Cardiac muscle cell (in vitro differentiated cells and primary cell): Measurements from ENCODE around the gene PSG2. TPM values are rescaled to one million over a fixed set of nuclear protein-coding genes. Genes with fewer than 3 reads are reported as not detected.
"Not testable (repeated sequence)": the region's sequence is repeated elsewhere in the genome, so short reads cannot be mapped to it uniquely, and the experiment has no call there.

Experiments used
- DNase-seq, 2 donors: peaks; one replicate each; pipeline versions ENCODE4 v3.0.0 to v3.0.0-alpha.2; 2010 to 2017; ENCODE audit warnings: low read depth in 1 of 2, low spot score in 1 of 2
- H3K27ac ChIP-seq: fragments of 200-600 bp; sonication (generic); 2 replicates; pipeline ENCODE4 v1.5.1; 2016
- H3K27me3 ChIP-seq: fragments of 200-600 bp; sonication (generic); 2 replicates; pipeline ENCODE4 v1.6.0; 2016; ENCODE audit warnings: control low read depth
- H3K36me3 ChIP-seq: fragments of 200-600 bp; sonication (generic); 2 replicates; pipeline ENCODE4 v1.5.1; 2016; ENCODE audit warnings: control low read depth
- H3K4me1 ChIP-seq: fragments of 200-600 bp; sonication (generic); 2 replicates; pipeline ENCODE4 v1.8.1; 2017; ENCODE audit warnings: low read depth, mild to moderate bottlenecking, mixed run types
- H3K4me3 ChIP-seq: fragments of 200-600 bp; sonication (generic); 2 replicates; pipeline ENCODE4 v1.5.1; 2016; ENCODE audit warnings: mild to moderate bottlenecking
- H3K9me3 ChIP-seq: fragments of 200-600 bp; sonication (generic); 2 replicates; pipeline ENCODE4 v1.5.1; 2017; ENCODE audit warnings: low read depth, mild to moderate bottlenecking, control low read depth
- CTCF ChIP-seq: IDR thresholded peaks from 2 replicates; pipeline ENCODE4 v1.5.1; 2012; ENCODE audit warnings: low read depth, mild to moderate bottlenecking, low read length
- polyA plus RNA-seq: library from polyadenylated mRNA; unstranded; fragments of >200 nt; fragmentation: Nextera tagmentation; extraction: Ambion mirVana; gene quantifications from 2 replicates; pipeline ENCODE4 v1.2.1, GENCODE V29; 2016
- total RNA-seq: library from RNA; depleted of rRNA; stranded (reverse); fragments of >200 nt; gene quantifications from 2 replicates; pipeline ENCODE4 v1.2.3, GENCODE V29; 2016

The PSG2 gene
- total RNA-seq (not detected in 2 replicates), polyA plus RNA-seq (not detected in 2 replicates)

DNA sequence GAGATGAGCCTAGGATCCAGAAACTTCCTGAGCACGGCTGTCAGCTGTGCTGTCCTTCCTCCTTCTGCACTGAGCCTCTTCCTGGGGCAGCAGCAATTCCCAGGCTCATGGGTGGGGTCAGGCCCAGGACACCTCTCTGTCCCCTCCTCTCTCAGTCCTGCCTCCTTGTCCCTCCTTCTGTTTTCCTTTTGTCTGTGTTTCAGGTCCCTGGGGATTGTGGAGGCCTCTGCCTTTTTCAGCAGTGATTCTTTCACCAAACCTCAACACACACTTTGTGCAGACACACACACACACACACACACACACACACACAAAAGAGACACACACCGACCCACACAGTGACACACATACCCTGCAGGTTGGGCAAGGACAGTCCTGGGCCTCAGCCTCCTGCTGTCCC is at the start of gene PSG2:
TSS of gene PSG2 (minus strand) at position 101 of the 400 bp plus-strand sequence. CDS start 132 bp downstream, outside the sequence.
- H3K36me3 ChIP-seq, DNase-seq, H3K4me1 ChIP-seq, H3K27ac ChIP-seq, H3K9me3 ChIP-seq, H3K27me3 ChIP-seq, H3K4me3 ChIP-seq: not testable (repeated sequence)

- H3K9me3 ChIP-seq, H3K27ac ChIP-seq, DNase-seq, H3K4me3 ChIP-seq, H3K27me3 ChIP-seq, H3K4me1 ChIP-seq, H3K36me3 ChIP-seq: not testable (repeated sequence)
Observed at GRCh38 chr19:43131281-43131842, 48.9 kb upstream of the PSG2 start.

DNA sequence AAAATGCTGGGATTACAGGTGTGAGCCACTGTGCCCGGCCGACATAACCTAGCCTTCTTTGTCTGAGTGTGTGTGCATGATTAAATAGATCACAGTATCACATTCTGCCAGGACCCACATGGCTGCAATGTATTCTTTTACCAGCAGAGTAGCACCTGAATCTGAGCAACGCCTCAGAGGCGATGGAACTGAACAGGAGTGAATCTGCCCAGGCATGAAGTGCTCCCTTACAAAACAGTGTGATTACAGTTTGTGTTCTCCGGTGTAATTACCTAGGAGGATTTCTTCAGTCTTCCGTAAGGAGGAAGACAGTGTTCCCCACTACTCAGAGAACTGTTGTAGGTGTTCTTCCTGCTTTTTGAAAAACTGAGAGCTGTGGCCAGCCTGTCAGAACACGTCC is 46.7 kb upstream of the PSG2 start:
- H3K27ac ChIP-seq, H3K9me3 ChIP-seq, H3K36me3 ChIP-seq, H3K4me3 ChIP-seq, DNase-seq, H3K27me3 ChIP-seq, H3K4me1 ChIP-seq: not testable (repeated sequence)

DNA sequence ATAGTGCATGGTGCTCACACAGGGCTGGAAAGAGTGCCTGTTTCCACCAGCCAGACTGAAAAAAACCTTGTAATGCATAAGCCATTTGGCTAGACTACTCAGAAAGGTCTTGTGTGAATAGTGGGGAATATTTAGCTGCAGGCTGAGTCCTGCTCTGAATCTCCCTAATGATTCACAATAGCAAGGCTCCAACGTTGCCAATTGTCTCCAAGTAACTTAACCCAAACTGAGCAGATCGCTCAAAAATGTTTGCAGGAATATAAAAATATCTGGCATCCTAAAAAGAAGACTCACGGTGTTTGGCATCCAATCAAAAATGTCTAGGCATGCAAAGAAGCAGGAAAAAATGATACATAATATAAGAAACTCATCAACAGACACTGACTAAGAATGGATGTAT is 44.8 kb upstream of the PSG2 start:
- H3K27ac ChIP-seq, H3K4me3 ChIP-seq, H3K36me3 ChIP-seq, H3K27me3 ChIP-seq, DNase-seq, H3K4me1 ChIP-seq, H3K9me3 ChIP-seq: not testable (repeated sequence)

DNA sequence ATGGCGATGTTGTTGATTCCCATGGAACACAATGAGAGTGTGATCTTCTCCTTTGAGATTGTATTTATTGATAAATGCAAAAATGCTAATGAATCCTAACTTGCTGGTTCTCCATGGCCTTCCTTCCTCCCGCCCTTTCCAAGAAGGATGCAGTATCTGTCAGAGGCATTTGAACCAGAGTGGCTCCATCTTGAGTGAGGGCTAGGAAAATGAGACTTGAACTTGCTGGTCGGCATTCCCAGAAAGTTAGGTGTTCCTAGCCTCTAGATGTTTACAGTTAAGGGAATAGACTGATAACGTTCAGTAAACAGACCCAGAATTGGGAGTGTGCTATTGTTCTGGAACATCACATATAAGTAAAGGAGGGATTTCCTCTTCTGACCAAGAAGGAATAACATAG is 44.2 kb upstream of the PSG2 start:
- Histone ChIP-seq H3K27me3 (no peaks in the 10 kb centered on the region), H3K4me3 (no peak overlapping the region), H3K36me3 (no peaks in the 10 kb centered on the region), H3K27ac (no peak overlapping the region), H3K9me3 (no peaks in the 10 kb centered on the region), H3K4me1 (no peaks in the 10 kb centered on the region)
- no peak for TF ChIP-seq CTCF
- DNase-seq, result no peak

GRCh38 chr19:43124360-43124759 is 41.9 kb upstream of the PSG2 start:
- Histone ChIP-seq H3K27me3 (no peaks in the 10 kb centered on the region), H3K4me1 (no peaks in the 10 kb centered on the region), H3K9me3 (no peaks in the 10 kb centered on the region), H3K27ac (no peak overlapping the region), H3K4me3 (no peak overlapping the region), H3K36me3 (no peaks in the 10 kb centered on the region)
- DNase-seq, result no peak
- TF ChIP-seq CTCF, result no peak

DNA sequence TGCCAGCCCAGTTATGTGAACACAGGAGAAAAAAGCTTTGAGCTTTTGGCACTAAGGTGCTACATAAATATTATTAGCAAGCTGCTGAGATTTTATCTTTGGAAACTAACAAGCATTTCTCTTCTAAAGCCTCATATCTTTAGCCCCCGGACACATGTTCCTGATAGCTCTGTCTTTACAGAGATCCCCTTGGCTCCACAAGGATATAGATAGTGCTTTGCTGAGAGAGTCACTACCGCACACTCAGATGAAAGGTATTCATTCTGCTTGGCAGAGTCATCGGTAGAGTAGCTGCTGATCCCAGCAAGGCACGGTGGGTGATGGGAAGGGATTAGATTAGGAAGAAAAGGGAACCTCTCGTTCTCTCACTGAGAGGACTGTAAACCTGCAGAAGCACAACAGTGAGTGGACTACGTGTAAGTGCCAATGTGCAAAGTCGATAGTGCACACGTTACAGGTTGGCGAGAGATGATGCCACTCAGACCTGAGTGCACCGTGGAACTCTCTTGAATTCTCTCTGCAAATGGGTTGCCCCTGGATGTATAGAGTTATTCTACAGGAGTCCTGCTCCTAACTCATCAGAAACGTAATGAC is 38.0 kb upstream of the PSG2 start:
- peak in 1 of 2 donors; percentile 1 for DNase-seq
- not testable (repeated sequence) for H3K27ac ChIP-seq, H3K4me1 ChIP-seq

GRCh38 chr19:43119526-43119925 is 37.0 kb upstream of the PSG2 start:
- H3K4me3 ChIP-seq, DNase-seq, H3K36me3 ChIP-seq, H3K27me3 ChIP-seq, H3K4me1 ChIP-seq, H3K9me3 ChIP-seq, H3K27ac ChIP-seq: not testable (repeated sequence)

More for the DNA sequence above, 38.0 kb upstream of the PSG2 start:
- H3K36me3 ChIP-seq, H3K9me3 ChIP-seq, H3K4me3 ChIP-seq, H3K27me3 ChIP-seq: not testable (repeated sequence)

- DNase-seq, result not testable (repeated sequence)
Observed at GRCh38 chr19:43116421-43116820, 33.9 kb upstream of the PSG2 start.

DNA sequence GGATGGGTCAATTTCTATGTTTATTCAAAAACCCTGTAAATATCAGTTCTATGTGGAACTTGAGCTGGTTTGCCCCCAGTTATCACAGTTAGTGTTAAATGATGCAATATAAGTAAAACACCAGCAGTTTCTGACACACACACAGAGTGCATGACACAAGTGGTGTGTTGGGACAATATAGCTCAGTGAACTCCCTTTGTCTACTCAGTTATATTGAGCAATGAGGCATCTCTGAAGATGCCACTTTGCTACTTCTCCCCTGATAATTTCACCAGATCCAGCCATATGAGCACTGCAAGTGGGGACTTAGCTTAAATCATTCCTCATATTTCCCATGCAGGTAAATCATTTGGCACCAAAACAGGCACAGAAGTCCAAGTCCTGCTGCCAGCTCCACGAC is 33.0 kb upstream of the PSG2 start:
- H3K27ac ChIP-seq, result not testable (repeated sequence)

More at GRCh38 chr19:43116421-43116820, 33.9 kb upstream of the PSG2 start:
- not testable (repeated sequence) for H3K36me3 ChIP-seq, H3K27ac ChIP-seq, H3K27me3 ChIP-seq, H3K4me3 ChIP-seq, H3K9me3 ChIP-seq, H3K4me1 ChIP-seq

DNA sequence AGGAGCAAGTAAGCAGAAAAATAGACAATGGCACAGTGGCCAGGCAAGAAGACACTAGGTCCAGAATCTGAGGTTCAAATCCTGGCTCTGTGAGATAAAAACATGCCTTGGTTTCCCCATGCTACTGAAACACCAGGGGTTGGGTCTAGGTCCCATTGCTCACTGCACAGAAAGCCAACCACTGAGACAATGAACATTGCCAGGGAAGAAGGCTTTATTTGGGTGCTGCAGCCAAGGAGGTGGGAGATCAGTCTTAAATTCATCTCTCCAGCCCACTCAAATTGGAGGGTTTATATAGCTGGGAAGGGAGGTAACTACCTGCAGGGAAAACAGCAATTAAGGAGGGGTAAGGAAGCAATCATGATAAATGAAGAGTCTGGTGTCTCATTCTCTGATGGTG is 32.6 kb upstream of the PSG2 start:
- H3K36me3 ChIP-seq, DNase-seq, H3K27ac ChIP-seq, H3K4me1 ChIP-seq, H3K27me3 ChIP-seq, H3K9me3 ChIP-seq, H3K4me3 ChIP-seq: not testable (repeated sequence)

More for the DNA sequence above, 33.0 kb upstream of the PSG2 start:
- not testable (repeated sequence) for H3K4me3 ChIP-seq, DNase-seq, H3K9me3 ChIP-seq, H3K4me1 ChIP-seq, H3K27me3 ChIP-seq, H3K36me3 ChIP-seq

DNA sequence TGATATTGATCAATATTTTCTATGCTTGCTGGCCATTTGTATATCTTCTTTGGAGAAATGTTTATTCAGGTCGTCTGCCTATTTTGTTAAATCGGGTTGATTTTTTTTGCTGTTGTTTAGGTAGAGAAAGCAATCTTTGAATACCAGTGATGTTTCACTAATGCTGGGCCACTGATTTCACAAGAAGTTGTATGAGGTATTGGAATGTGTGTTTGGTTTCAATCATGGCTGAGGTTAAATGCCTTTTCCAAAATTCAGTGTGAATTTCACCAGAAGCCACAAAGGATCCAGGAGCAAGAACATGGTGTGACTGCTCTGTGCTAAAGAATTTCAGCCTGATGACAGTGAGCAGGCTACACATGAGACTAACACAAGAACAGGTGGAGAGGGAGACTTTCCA is 32.1 kb upstream of the PSG2 start:
- DNase-seq, H3K36me3 ChIP-seq: not testable (repeated sequence)

More for the DNA sequence above, 32.1 kb upstream of the PSG2 start:
- H3K9me3 ChIP-seq, H3K4me3 ChIP-seq, H3K4me1 ChIP-seq, H3K27me3 ChIP-seq, H3K27ac ChIP-seq: not testable (repeated sequence)
